Hepatocyte (in vitro differentiated cells): ENCODE measurements around the gene CCDC102A.

Experiments
- EZH2 ChIP-seq: fragments of 200-600 bp; sonication (generic); IDR thresholded peaks from 2 replicates; pipeline ENCODE4 v1.6.1; 2016; ENCODE audit warnings: antibody characterized with exemption, mild to moderate bottlenecking, borderline replicate concordance
- EZH2phosphoT487 ChIP-seq: fragments of 200-600 bp; sonication (generic); IDR thresholded peaks from one replicate; pipeline ENCODE4 v1.6.1; 2018; ENCODE audit warnings: antibody characterized with exemption, mild to moderate bottlenecking, low read depth, moderate library complexity; ENCODE audit not compliant: unreplicated experiment, severe bottlenecking
- TF ChIP-seq, protein P1 (sequence below): fragments of 200-600 bp; sonication (generic); IDR thresholded peaks from 2 replicates; pipeline ENCODE4 v1.5.1; 2016; ENCODE audit warnings: antibody characterized with exemption, mild to moderate bottlenecking; ENCODE audit not compliant: poor library complexity

DNA sequence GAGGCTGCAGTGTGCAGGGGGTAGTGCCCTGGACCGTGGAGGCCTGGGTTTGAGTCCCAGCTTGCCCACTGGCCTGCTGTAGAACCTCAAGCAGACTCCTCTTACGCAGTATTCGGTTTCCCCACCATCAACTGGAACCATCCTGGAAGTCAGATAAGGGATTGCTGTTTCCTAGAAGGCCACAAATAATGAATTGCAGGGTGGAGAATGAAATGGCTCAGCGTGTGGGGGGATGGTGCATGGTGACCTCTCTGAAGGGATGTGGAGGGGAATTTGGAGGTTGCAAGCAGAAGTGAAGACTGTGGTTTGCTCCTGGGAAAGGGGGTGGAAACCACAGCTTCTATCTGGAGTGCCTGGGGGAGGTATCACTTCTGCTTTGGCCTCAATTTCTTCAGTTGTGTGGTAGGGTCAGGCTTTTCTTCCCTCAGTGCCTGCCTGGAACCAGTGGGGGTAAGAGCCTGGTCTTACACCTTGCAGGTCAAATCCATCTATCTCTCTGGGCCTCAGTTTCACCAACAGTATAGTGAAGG lies 7.8 kb upstream of the CCDC102A start:
- TF ChIP-seq, protein P1, sequence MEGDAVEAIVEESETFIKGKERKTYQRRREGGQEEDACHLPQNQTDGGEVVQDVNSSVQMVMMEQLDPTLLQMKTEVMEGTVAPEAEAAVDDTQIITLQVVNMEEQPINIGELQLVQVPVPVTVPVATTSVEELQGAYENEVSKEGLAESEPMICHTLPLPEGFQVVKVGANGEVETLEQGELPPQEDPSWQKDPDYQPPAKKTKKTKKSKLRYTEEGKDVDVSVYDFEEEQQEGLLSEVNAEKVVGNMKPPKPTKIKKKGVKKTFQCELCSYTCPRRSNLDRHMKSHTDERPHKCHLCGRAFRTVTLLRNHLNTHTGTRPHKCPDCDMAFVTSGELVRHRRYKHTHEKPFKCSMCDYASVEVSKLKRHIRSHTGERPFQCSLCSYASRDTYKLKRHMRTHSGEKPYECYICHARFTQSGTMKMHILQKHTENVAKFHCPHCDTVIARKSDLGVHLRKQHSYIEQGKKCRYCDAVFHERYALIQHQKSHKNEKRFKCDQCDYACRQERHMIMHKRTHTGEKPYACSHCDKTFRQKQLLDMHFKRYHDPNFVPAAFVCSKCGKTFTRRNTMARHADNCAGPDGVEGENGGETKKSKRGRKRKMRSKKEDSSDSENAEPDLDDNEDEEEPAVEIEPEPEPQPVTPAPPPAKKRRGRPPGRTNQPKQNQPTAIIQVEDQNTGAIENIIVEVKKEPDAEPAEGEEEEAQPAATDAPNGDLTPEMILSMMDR = no peak
- TF ChIP-seq EZH2phosphoT487 (no peak), EZH2 (no peak)
